Panc1 (cell line): Measurements from ENCODE around the gene TBC1D2B. TPM values are rescaled to one million over a fixed set of nuclear protein-coding genes. Genes with fewer than 3 reads are reported as not detected.
"Not testable (repeated sequence)": the region's sequence is repeated elsewhere in the genome, so short reads cannot be mapped to it uniquely, and the experiment has no call there.

ENCODE experiments used
- ATAC-seq: fragments of 200-7000 bp; cut with Tn5 transposase; 2 replicates; pipeline ENCODE4 v1.9.1; 2020; ENCODE audit warnings: mild to moderate bottlenecking, moderate library complexity
- BruUV-seq: library from RNA; stranded (reverse); fragments of 400-500 nt; replicated peaks from 2 replicates; lab custom pipeline; 2021; lab: Mats Ljungman, UMichigan
- CTCF ChIA-PET: fragments of 300-600 bp; sonication (Branson Sonifier 250); formaldehyde crosslinking; loops from one replicate; lab custom pipeline; 2022; ENCODE audit warnings: antibody characterized with exemption; lab: Charles Lee
- POLR2A ChIA-PET: fragments of 300-600 bp; sonication (Branson Sonifier 250); formaldehyde crosslinking; loops from one replicate; lab custom pipeline; 2022; ENCODE audit warnings: antibody characterized with exemption; lab: Charles Lee
- DNase-seq: peaks from one replicate; pipeline ENCODE4 v3.0.0-alpha.2; 2010; ENCODE audit warnings: low read depth, low spot score
- H3K27ac ChIP-seq: 2 replicates; pipeline ENCODE4 v1.5.1; 2011; ENCODE audit warnings: mild to moderate bottlenecking, low read length, inconsistent platforms
- H3K27me3 ChIP-seq: fragments of 200-500 bp; sonication (Bioruptor generic); 2 replicates; pipeline ENCODE4 v1.6.0; 2014; ENCODE audit warnings: low read length, inconsistent platforms; ENCODE audit not compliant: control insufficient read depth, insufficient read depth
- H3K36me3 ChIP-seq: fragments of 200-500 bp; sonication (Bioruptor generic); 2 replicates; pipeline ENCODE4 v1.5.1; 2014; ENCODE audit warnings: inconsistent platforms, mild to moderate bottlenecking, low read length, moderate library complexity; ENCODE audit not compliant: control insufficient read depth, insufficient read depth
- H3K4me1 ChIP-seq: 2 replicates; pipeline ENCODE4 v1.5.1; 2011; ENCODE audit warnings: inconsistent platforms, mild to moderate bottlenecking, low read length, moderate library complexity; ENCODE audit not compliant: control insufficient read depth, insufficient read depth
- H3K4me3 ChIP-seq, 2 experiments: 2 replicates each; pipeline ENCODE4 v1.5.1; 2011 to 2012; ENCODE audit warnings: low read depth in 2 of 2, low read length in 2 of 2, mild to moderate bottlenecking in 2 of 2, inconsistent platforms in 1 of 2, moderate library complexity in 1 of 2
- H3K9me3 ChIP-seq: fragments of 200-500 bp; sonication (Bioruptor generic); 2 replicates; pipeline ENCODE4 v1.5.1; 2014; ENCODE audit warnings: low read depth, mild to moderate bottlenecking, inconsistent platforms, low read length, moderate library complexity; ENCODE audit not compliant: control insufficient read depth, insufficient read depth
- CTCF ChIP-seq: fragments of 450-650 bp; IDR thresholded peaks from 2 replicates; pipeline ENCODE4 v1.5.1; 2017; ENCODE audit warnings: mild to moderate bottlenecking
- POLR2AphosphoS5 ChIP-seq: IDR thresholded peaks from 2 replicates; pipeline ENCODE4 v1.6.1; 2012; ENCODE audit warnings: mild to moderate bottlenecking, low read depth, low read length, moderate library complexity
- REST ChIP-seq, 2 experiments: IDR thresholded peaks; 2 replicates each; pipeline ENCODE4 v1.6.1; 2011 to 2012; ENCODE audit warnings: low read depth in 2 of 2, control low read depth in 1 of 2, low read length in 1 of 2, mild to moderate bottlenecking in 1 of 2, moderate library complexity in 1 of 2; ENCODE audit not compliant: insufficient read depth in 1 of 2
- SIN3A ChIP-seq: IDR thresholded peaks from 2 replicates; pipeline ENCODE4 v1.6.1; 2012; ENCODE audit warnings: low read depth, mild to moderate bottlenecking, low read length, moderate library complexity, borderline replicate concordance; ENCODE audit not compliant: insufficient read depth
- TCF7L2 ChIP-seq: IDR thresholded peaks from 2 replicates; pipeline ENCODE4 v1.6.1; 2011; ENCODE audit warnings: mild to moderate bottlenecking, low read depth, low read length, inconsistent platforms
- in situ Hi-C: cut with HindIII; loops from 2 replicates; pipeline ENCODE4 v1.10.0; 2016; ENCODE audit warnings: low sequenced_read_pairs, low pct_unique_long_range_greater_than_20kb
- intact Hi-C: fragments of 100-400 bp; cut with micrococcal nuclease; formaldehyde crosslinking; loops from one replicate; pipeline ENCODE4 v1.10.0; 2022; ENCODE audit not compliant: unreplicated experiment
- total RNA-seq: library from RNA; stranded (reverse); gene quantifications from one replicate; pipeline ENCODE4 v1.2.1, GENCODE V29; 2021; ENCODE audit not compliant: unreplicated experiment

TBC1D2B gene
- total RNA-seq, 1 experiment from 2014 or later, result 59.3 TPM

GRCh38 chr15:77964193-77964592, 113.3 kb downstream of the TBC1D2B start:
- Histone ChIP-seq H3K4me3 (no peak overlapping the region), H3K27me3 (no peaks in the 10 kb centered on the region; the same call in 1 of the 2 replicates), H3K36me3 (no peaks in the 10 kb centered on the region), H3K9me3 (no peaks in the 10 kb centered on the region), H3K27ac (no peak overlapping the region), H3K4me1 (peaks cover 3% of the 10 kb centered on the region; the same call in 1 of the 2 replicates)
- ATAC-seq, result no peak
- CTCF ChIA-PET, result interaction anchor here (0.5 to 1.1 kb wide), 3 partner anchors 56 to 149 kb away, joined by 3 to 4 read pairs (median 3); no protein-coding TSS in a partner anchor
- in situ Hi-C loops, result no loop called here
- intact Hi-C loops, result no loop called here
- TF ChIP-seq POLR2AphosphoS5 (no peak), SIN3A (no peak), CTCF (no peak), TCF7L2 (no peak), REST (IDR thresholded peaks at IDR 0.05; ENCODE audit: insufficient read depth in 1 of 2, low read depth in 2 of 2, low read length in 1 of 2) (no peak)
- BruUV-seq, result no TSS peak
- POLR2A ChIA-PET, result no interaction called here
- DNase-seq, result no peak

GRCh38 chr15:77959432-77959879, 118.1 kb downstream of the TBC1D2B start:
- CTCF ChIA-PET, result interaction anchor here (0.7 to 2.4 kb wide), 6 partner anchors 50 to 281 kb away, joined by 3 to 17 read pairs (median 4); no protein-coding TSS in a partner anchor
- no TSS peak for BruUV-seq
- peak; percentile 100 for ATAC-seq
- Histone ChIP-seq H3K27ac (no peak overlapping the region; the same call in 1 of the 2 replicates), H3K4me1 (peaks cover 3% of the 10 kb centered on the region; the same call in 1 of the 2 replicates), H3K36me3 (no peaks in the 10 kb centered on the region), H3K4me3 (peak overlapping the region; percentile 23 to 43), H3K9me3 (no peaks in the 10 kb centered on the region), H3K27me3 (no peaks in the 10 kb centered on the region; the same call in 1 of the 2 replicates)
- POLR2A ChIA-PET, result no interaction called here
- no peak for TF ChIP-seq SIN3A
- TF ChIP-seq POLR2AphosphoS5, result no peak
- TF ChIP-seq TCF7L2, result no peak
- TF ChIP-seq CTCF, result peak; percentile 97
- 0 out of 4 replicates have a peak, but pooled peaks of 1 of the 2 experiments have one; percentile 24 for TF ChIP-seq REST (IDR thresholded peaks at IDR 0.05; ENCODE audit: insufficient read depth in 1 of 2, low read depth in 2 of 2, low read length in 1 of 2)
- intact Hi-C loops, result loop anchor here (2.0 kb wide), 2 partner anchors 149 to 281 kb away; no protein-coding TSS in a partner anchor
- no peak for DNase-seq
- in situ Hi-C loops, result no loop called here

GRCh38 chr15:77958716-77959431, 118.6 kb downstream of the TBC1D2B start:
- H3K9me3 ChIP-seq, BruUV-seq, H3K4me1 ChIP-seq, POLR2A ChIA-PET, in situ Hi-C loops, H3K27ac ChIP-seq, H3K36me3 ChIP-seq, DNase-seq, H3K27me3 ChIP-seq: not testable (repeated sequence)
- intact Hi-C loops, result loop anchor here (2.0 kb wide), 2 partner anchors 150 to 282 kb away; no protein-coding TSS in a partner anchor
- CTCF ChIA-PET, result interaction anchor here (0.5 to 2.4 kb wide), 7 partner anchors 50 to 282 kb away, joined by 3 to 17 read pairs (median 4); no protein-coding TSS in a partner anchor
- H3K4me3 ChIP-seq, result peak overlapping the region in 1 of 2 experiments; percentile 43; a peak in 3 of 4 replicates
- peak; percentile 66 for ATAC-seq
